ENCODE data around the gene GSAP. TPM values are rescaled to one million over a fixed set of nuclear protein-coding genes. Genes with fewer than 3 reads are reported as not detected.
A peak's percentile ranks its signal among the peaks of the same experiment; 100 is the strongest.
"Not testable (repeated sequence)": the region's sequence is repeated elsewhere in the genome, so short reads cannot be mapped to it uniquely, and the experiment has no call there.

The GSAP gene
- total RNA-seq, 2 donors from 2014 or later = 10.3 to 11.5 TPM

GRCh38 chr7:77345426-77345825 is 70.7 kb downstream of the GSAP start:
- ATAC-seq; DNase-seq; intact Hi-C loops (cut with DNase I): not testable (repeated sequence)

DNA sequence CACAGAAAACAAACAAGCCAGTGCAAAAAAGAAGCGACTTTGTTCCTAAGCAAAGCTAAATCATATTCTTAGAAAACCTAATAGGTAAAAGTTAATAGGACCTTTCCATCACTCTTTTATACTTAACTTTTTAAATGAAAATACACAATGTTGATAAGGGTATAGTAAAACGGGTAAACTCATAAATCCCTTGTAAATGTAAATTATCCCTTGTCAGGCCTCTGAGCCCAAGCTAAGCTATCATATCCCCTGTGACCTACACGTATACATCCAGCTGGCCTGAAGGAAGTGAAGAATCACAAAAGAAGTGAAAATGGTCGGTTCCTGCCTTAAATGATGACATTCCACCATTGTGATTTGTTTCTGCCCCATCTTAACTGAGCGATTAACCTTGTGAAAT is 76.4 kb downstream of the GSAP start:
- intact Hi-C loops (cut with DNase I) = no loop called here
- DNase-seq (no peak), ATAC-seq (no peak)

GRCh38 chr7:77338883-77339629 is 77.1 kb downstream of the GSAP start:
- intact Hi-C loops (cut with DNase I) = no loop called here
- ATAC-seq (peak; percentile 15 to 41), DNase-seq (no peak)

DNA sequence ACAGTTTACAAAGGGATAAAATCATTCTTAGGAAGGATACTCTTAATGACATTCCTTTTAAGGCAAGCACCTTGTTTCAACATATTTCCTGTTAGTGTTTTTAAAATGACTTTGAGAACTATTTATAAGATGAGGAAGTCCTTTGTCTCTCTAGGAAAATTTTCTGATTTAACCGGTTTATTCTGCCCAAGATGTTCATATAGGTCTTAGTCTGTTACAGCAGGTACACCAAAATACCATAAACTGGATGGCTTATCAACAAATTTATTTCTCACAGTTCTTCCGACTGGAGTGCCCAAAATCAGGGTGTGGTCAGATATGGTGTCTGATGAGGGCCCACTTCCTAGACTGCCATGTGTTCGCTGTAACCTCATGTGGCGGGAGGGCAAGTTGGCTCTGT is 77.9 kb downstream of the GSAP start:
- intact Hi-C loops (cut with DNase I) = no loop called here
- ATAC-seq = peak in 1 of 2 donors; percentile 19
- DNase-seq = no peak

DNA sequence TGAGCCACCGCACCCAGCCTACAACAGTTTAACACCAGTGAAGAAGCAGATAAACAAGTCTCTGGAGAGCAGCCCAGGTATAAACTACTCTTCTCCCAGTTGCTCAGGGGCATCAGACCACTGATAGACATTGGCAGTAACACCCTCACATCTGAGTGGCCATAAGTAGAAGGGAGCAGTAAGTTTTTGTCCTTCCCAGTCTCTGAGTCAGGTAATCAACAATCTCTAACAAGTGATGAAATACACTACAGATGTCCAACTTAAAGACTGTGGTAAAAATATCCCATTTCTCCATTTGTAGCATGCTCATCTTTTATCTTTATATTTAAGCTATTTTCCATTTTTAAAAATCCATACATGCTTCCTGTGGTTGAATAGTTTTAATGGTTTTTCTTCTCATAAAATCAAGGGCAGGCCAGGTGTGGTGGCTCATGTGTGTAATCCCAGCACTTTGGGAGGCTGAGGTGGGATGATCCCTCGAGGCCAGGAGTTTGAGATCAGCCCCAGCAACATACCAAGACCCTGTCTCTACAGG is 78.6 kb downstream of the GSAP start:
- intact Hi-C loops (cut with DNase I) = no loop called here
- ATAC-seq (no peak), DNase-seq (no peak)

- intact Hi-C loops (cut with DNase I) = no loop called here
- DNase-seq (no peak), ATAC-seq (peak in 1 of 2 donors; percentile 21)
Observed at GRCh38 chr7:77335581-77335980, 80.6 kb downstream of the GSAP start.

DNA sequence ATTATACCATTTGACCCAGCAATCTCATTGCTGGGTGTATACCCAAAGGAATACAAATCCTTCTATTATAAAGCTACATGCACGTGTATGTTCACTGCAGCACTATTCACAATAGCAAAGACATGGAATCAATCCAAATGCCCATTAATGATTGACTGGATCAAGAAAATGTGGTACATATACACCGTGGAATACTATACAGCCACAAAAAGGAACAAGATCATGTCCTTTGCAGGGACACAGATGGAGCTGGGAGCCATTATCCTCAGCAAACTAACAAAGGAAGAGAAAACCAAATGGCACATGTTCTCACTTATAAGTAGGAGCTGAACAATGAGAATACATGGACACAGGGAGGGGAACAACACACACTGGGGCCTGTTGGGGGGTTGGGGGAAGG is 82.1 kb downstream of the GSAP start:
- DNase-seq, ATAC-seq: not testable (repeated sequence)
- intact Hi-C loops (cut with DNase I) = loop anchor here (5.0 kb wide), 2 partner anchors 82 to 207 kb away; no protein-coding TSS in a partner anchor

DNA sequence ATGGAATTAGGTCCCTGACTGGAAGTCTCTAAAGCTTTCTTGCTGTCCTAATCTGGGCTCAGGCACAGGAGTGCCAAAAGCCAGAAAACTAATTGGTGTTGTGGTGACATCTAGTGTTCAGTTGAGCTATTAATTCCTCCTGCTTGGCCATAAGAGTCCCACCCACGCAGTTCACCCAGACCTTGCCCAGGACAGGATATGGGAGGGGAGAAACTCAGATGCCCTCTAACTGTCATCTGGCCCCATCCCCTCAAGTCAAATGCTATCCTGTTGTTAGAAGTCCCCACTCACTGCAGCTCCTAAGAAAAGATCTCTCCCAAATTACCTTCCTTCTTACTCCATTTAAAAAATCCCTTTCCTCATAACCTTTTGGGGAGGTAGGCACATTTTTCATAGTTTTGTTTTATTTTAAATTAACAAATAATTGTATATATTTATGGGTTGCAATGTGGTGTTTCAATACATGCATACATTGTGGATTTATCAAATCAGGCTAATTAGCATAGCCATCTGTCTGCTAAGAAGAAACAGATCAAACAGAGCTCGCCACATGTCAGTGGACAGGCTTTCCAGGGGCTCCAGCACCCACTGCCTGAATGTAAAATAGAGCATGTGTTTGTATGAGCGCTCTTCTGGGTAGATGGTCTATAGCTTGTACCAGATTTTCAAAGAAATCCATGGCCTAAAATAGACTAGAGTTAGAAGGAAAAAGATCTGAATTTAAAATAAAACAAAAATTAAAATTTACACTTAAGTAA is 84.0 kb downstream of the GSAP start:
- peak; percentile 89 to 90 for ATAC-seq
- intact Hi-C loops (cut with DNase I) = loop anchor here (5.0 kb wide), 2 partner anchors 80 to 205 kb away; no protein-coding TSS in a partner anchor

DNA sequence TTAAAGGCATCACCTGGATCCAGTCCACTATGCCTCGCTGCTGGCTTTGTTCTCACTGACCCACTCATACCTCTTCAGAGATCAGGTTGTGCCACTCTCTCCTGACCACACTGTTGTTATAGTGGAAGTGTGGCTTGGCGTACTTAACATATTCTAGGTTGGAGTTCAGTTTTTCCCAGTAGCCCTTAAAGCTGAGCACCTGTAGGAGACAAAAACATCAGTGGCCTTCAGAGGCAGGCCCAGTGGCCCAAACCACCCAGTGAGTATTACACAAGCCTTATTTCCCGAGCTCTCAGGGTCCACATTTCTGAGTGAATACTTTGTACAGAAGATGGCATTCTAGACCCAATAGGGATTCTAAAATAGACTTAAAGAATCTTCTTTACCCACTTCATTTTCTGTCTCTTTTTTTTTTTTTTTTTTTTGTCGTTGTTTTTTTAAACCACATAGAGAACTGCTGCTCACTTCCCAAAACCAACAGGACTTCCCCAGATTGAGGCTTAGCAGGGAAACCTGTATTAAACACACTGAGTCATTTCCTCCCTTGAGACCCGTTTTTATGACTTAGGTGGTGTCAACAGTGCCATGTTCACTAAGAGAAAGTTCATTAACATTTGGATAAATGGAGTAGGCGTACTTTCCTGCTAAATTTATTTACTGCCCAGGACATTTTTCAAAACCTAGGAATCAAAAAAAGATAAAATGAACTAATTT is 85.8 kb downstream of the GSAP start:
- ATAC-seq (peak in 1 of 2 donors; percentile 19), DNase-seq (no peak)
- intact Hi-C loops (cut with DNase I) = loop anchor here (5.0 kb wide), 2 partner anchors 78 to 203 kb away; no protein-coding TSS in a partner anchor

More for the DNA sequence above, 84.0 kb downstream of the GSAP start:
- peak; percentile 75 for DNase-seq

GRCh38 chr7:77329466-77330168 is 86.5 kb downstream of the GSAP start:
- ATAC-seq = no peak
- DNase-seq = no peak
- intact Hi-C loops (cut with DNase I) = loop anchor here (5.0 kb wide), 3 partner anchors 72 to 202 kb away; no protein-coding TSS in a partner anchor

GRCh38 chr7:77328669-77329068 is 87.5 kb downstream of the GSAP start:
- ATAC-seq (peak in 1 of 2 donors; percentile 15), DNase-seq (no peak)
- intact Hi-C loops (cut with DNase I) = loop anchor here in 1 of 2 donors (5.0 kb wide), 1 partner anchor 71 kb away; no protein-coding TSS in a partner anchor

DNA sequence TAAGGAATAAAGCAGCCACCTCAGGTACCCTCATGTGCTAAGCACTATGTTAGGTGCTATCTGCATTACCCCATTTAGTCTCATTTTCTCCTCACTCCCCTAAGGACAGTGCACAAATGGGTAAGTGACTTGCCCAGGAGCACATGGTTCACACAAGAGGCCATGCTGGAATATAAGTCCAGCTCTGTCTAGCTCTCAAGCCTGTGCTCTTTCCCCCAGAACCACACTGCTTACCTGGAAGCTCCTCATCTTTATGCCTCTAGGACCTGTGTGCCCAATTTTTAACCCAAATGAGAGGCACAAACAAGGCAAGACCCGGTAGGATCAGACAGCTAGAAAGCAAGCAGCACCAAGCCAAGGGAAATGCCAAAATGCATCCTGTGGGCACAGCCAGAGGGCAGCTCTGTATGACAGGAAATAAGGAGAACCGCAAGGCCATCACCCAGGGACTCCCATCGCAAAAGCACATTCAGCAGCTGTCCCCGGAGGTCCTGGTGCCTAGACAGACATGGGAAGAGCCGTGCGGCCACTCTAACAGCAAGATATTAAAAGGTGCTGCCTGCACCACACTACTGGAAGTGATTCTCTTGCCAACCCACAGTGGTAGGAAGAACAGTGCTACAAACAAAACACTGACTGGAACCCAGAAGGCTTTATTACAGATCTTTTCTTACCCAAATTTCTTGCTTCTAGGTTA is 88.1 kb downstream of the GSAP start:
- ATAC-seq = peak; percentile 15 to 41
- DNase-seq = peak; percentile 28
- intact Hi-C loops (cut with DNase I) = loop anchor here in 1 of 2 donors (5.0 kb wide), 1 partner anchor 71 kb away; no protein-coding TSS in a partner anchor

DNA sequence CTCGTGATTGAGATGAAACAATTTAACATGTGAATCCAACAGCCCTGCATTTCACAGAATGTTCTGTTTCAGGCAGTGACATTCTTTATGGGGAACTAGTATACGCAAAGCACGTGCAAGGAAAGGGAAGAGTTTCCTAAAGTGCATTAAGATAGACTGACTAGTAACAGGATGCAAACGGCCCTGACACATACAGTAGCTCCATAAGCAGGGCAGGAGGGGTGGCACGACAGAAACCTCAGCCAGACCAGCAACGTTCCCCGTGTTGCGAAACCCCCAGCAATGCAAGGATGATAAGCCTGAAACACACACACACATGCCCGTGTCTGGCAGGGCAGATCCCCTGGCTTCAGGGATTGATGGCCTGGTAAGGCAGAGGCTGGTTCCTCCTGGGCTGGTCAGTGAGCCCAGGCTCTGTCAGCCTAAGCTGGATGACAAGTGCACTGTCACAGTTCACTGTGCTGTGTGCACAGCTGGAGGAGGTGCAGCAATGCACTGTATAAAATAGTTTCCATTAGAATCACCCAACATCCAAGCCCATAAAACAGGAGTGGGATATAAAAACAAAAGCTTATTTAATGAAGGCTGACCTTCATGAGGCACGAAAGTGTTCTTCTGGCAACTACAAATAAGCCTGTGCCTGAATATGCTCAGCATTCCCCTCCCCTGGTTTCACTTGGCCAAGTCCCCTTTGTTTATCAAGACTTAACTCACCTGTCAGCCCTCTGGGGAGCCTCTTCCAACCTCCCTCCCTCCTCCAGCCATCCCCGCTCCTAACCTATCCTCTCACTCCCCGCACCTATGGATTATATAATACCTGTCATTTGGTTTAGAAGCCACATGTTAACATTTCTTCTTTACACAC is 88.8 kb downstream of the GSAP start:
- intact Hi-C loops (cut with DNase I) = loop anchor here in 1 of 2 donors (5.0 kb wide), 1 partner anchor 70 kb away; no protein-coding TSS in a partner anchor
- peak; percentile 46 to 55 for ATAC-seq

GRCh38 chr7:77326131-77326530 is 90.0 kb downstream of the GSAP start:
- DNase-seq = no peak
- intact Hi-C loops (cut with DNase I) = loop anchor here in 1 of 2 donors (5.0 kb wide), 1 partner anchor 69 kb away; no protein-coding TSS in a partner anchor
- peak in 1 of 2 donors; percentile 6 for ATAC-seq

More for the DNA sequence above, 88.8 kb downstream of the GSAP start:
- peak; percentile 41 for DNase-seq

DNA sequence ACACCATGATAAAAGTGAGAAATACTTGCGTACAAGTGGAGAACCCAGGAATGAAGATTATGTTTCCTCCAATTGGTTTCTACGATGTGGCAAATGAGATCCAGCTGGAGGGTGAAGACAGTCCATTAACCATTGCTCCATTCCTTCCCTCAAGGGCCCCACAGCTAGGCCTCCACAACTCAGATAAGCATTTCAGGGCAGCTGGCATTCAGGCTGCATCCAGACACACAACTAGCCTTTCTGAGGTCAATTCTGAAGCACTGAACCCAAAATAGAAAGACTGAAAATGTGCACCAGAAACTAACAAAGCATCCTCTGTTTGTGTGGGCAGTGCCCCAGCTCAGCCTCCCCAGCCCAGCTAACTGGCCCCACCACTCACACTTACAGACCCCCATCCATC is 94.8 kb downstream of the GSAP start:
- intact Hi-C loops (cut with DNase I) = no loop called here
- peak; percentile 47 to 83 for ATAC-seq
- no peak for DNase-seq

DNA sequence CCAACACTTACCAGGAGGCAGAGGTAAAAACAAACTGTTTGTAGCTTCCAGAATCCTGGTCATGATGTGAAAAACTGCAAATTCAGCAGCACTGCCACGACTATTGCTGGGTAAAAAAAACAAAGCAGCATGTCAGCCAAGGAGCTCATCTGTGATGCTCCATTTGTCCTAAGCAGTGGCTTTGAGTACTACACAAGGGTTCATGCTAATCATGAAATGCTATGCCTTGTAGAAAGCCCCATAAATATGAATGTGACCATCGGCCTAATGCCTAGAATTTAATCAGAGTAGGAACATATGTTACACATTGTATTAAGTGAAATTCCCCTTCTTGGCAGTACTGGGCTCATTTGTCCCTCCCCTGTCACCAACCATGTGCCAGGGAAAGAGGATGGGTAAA is 95.4 kb downstream of the GSAP start:
- intact Hi-C loops (cut with DNase I) = no loop called here
- ATAC-seq = no peak
- no peak for DNase-seq

- intact Hi-C loops (cut with DNase I) = no loop called here
- ATAC-seq (no peak), DNase-seq (no peak)
Observed at GRCh38 chr7:77320137-77320536, 96.0 kb downstream of the GSAP start.
